HG02678 (cell line): ENCODE results near the gene FUNDC2.

Source experiments
- ATAC-seq: cut with Tn5 transposase; IDR thresholded peaks from one replicate; pipeline ENCODE4 v1.9.1; 2021; ENCODE audit warnings: mild to moderate bottlenecking, moderate library complexity; ENCODE audit not compliant: unreplicated experiment

FUNDC2 gene

GRCh38 chrX:155069414-155069813, 42.8 kb downstream of the FUNDC2 start:
- no peak for ATAC-seq

GRCh38 chrX:155070038-155070437, 43.4 kb downstream of the FUNDC2 start:
- ATAC-seq, result no peak

- ATAC-seq, result peak; percentile 24
These were observed 44.0 kb downstream of the FUNDC2 start for GRCh38 chrX:155070663-155070974.

- ATAC-seq, result peak; percentile 94
These were observed 44.5 kb downstream of the FUNDC2 start, which contains the start of the genes BRCC3, CMC4 and MTCP1 for GRCh38 chrX:155070975-155071693. TSS of gene BRCC3 (plus strand) at chrX:155071508. CDS start at chrX:155071528, 20 bp downstream. TSS of gene CMC4 (minus strand) at chrX:155071136. CDS start at chrX:155064023, 7,113 bp downstream. TSS of gene MTCP1 (minus strand) at chrX:155071136. CDS start at chrX:155066010, 5,126 bp downstream.

- ATAC-seq, result no peak
These were observed 45.1 kb downstream of the FUNDC2 start for GRCh38 chrX:155071694-155072280.

GRCh38 chrX:155086202-155086840, 59.7 kb downstream of the FUNDC2 start:
- no peak for ATAC-seq

- ATAC-seq, result no peak
These were observed 60.5 kb downstream of the FUNDC2 start for GRCh38 chrX:155086961-155087735.

- no peak for ATAC-seq
These were observed 67.9 kb downstream of the FUNDC2 start for GRCh38 chrX:155094468-155095061.

- no peak for ATAC-seq
These were observed 79.3 kb downstream of the FUNDC2 start for GRCh38 chrX:155105919-155106318.

GRCh38 chrX:155108427-155108826, 81.8 kb downstream of the FUNDC2 start:
- no peak for ATAC-seq
